HepG2 (cell line): ENCODE results near the gene TGM6. TPM values are rescaled to one million over a fixed set of nuclear protein-coding genes. Genes with fewer than 3 reads are reported as not detected.
A peak's percentile ranks its signal among the peaks of the same experiment; 100 is the strongest.

Experiments
- CBX5 ChIP-seq: sonication (generic); formaldehyde crosslinking; IDR thresholded peaks from 2 replicates; pipeline ENCODE4 v1.4.0; 2020; ENCODE audit warnings: missing genetic modification reagents, borderline replicate concordance
- DNMT1 ChIP-seq: sonication (generic); formaldehyde crosslinking; IDR thresholded peaks from 2 replicates; pipeline ENCODE4 v1.5.1; 2020; ENCODE audit warnings: mild to moderate bottlenecking, missing genetic modification reagents
- HOMEZ ChIP-seq: IDR thresholded peaks from 2 replicates; pipeline ENCODE4 v1.6.1; 2016; ENCODE audit warnings: low read depth
- KLF6 ChIP-seq: IDR thresholded peaks from 2 replicates; pipeline ENCODE4 v1.8.0; 2016; ENCODE audit warnings: missing biosample characterization, missing genetic modification reagents
- MAFK ChIP-seq, 2 experiments: IDR thresholded peaks in 1 of 2; conservative IDR thresholded peaks in 1 of 2; 2 replicates each; pipeline ENCODE4 v1.6.1; 2011; ENCODE audit warnings: improper control_type of control experiment in 2 of 2, low read length in 2 of 2
- MATR3 ChIP-seq: sonication (generic); formaldehyde crosslinking; IDR thresholded peaks from 2 replicates; pipeline ENCODE4 v1.4.0; 2020; ENCODE audit warnings: missing genetic modification reagents
- NFATC3 ChIP-seq: sonication (generic); formaldehyde crosslinking; IDR thresholded peaks from 2 replicates; pipeline ENCODE4 v1.5.1; 2020; ENCODE audit warnings: mild to moderate bottlenecking, missing genetic modification reagents
- RNF219 ChIP-seq: sonication (generic); formaldehyde crosslinking; IDR thresholded peaks from 2 replicates; pipeline ENCODE4 v1.5.0; 2020; ENCODE audit warnings: mild to moderate bottlenecking, missing genetic modification reagents
- TCF12 ChIP-seq, 2 experiments: fragments of 450-650 bp in 1 of 2; sonication (generic) in 1 of 2; formaldehyde crosslinking in 1 of 2; IDR thresholded peaks; 2 replicates each; pipeline versions ENCODE4 v1.6.1 to v1.8.0; 2017 to 2022; ENCODE audit warnings: antibody characterized with exemption in 1 of 2, mild to moderate bottlenecking in 1 of 2, missing genetic modification reagents in 1 of 2, moderate library complexity in 1 of 2
- TEAD2 ChIP-seq: sonication (generic); formaldehyde crosslinking; IDR thresholded peaks from 2 replicates; pipeline ENCODE4 v1.9.0; 2021; ENCODE audit warnings: missing genetic modification reagents
- ZMAT3 ChIP-seq: sonication (generic); formaldehyde crosslinking; conservative IDR thresholded peaks from 2 replicates; pipeline ENCODE4 v1.7.0; 2021; ENCODE audit warnings: missing genetic modification reagents
- ZNF329 ChIP-seq: sonication (generic); formaldehyde crosslinking; IDR thresholded peaks from 2 replicates; pipeline ENCODE4 v1.9.0; 2021; ENCODE audit warnings: low read depth, mild to moderate bottlenecking, missing genetic modification reagents
- polyA plus RNA-seq, 8 experiments: library from polyadenylated mRNA; depleted of rRNA in 3 of 8; stranded (reverse) in 7 of 8; unstranded in 1 of 8; fragments of >200 nt; fragmentation: Illumina TruSeq in 4 of 8; extraction: Trizol in 4 of 8; gene quantifications; 2 replicates each; pipeline versions ENCODE4 v1.2.1 to v1.2.3, GENCODE V29; 2011 to 2016; ENCODE audit warnings: low read depth in 4 of 8, missing spikeins in 1 of 8, mixed read lengths in 1 of 8; ENCODE audit not compliant: insufficient read depth in 1 of 8
- total RNA-seq, 5 experiments: library from RNA; depleted of rRNA; stranded (reverse); fragments of >200 nt; fragmentation: Illumina TruSeq; extraction: Trizol; gene quantifications; 2 replicates each; pipeline ENCODE4 v1.2.3, GENCODE V29; 2016; ENCODE audit warnings: low read depth in 1 of 5
- TF ChIP-seq, protein P1 (sequence below): sonication (generic); formaldehyde crosslinking; IDR thresholded peaks from 2 replicates; pipeline ENCODE4 v1.5.1; 2020; ENCODE audit warnings: mild to moderate bottlenecking, missing genetic modification reagents, moderate library complexity
- TF ChIP-seq, protein P2 (sequence below): sonication (generic); formaldehyde crosslinking; IDR thresholded peaks from 2 replicates; pipeline ENCODE4 v1.5.0; 2020; ENCODE audit warnings: mild to moderate bottlenecking, missing genetic modification reagents
- TF ChIP-seq, protein P3 (sequence below): sonication (generic); formaldehyde crosslinking; IDR thresholded peaks from 2 replicates; pipeline ENCODE4 v1.5.0; 2020; ENCODE audit warnings: missing genetic modification reagents
- TF ChIP-seq, protein P4 (sequence below): IDR thresholded peaks from 2 replicates; pipeline ENCODE4 v1.6.1; 2016; ENCODE audit warnings: missing biosample characterization, missing genetic modification reagents, low read depth

Gene TGM6
- total and polyA plus RNA-seq, 2 of the 13 experiments (the other 11 are each of a cell fraction or from before 2014, with no cell fraction given), result not detected

- TF ChIP-seq, protein P1, sequence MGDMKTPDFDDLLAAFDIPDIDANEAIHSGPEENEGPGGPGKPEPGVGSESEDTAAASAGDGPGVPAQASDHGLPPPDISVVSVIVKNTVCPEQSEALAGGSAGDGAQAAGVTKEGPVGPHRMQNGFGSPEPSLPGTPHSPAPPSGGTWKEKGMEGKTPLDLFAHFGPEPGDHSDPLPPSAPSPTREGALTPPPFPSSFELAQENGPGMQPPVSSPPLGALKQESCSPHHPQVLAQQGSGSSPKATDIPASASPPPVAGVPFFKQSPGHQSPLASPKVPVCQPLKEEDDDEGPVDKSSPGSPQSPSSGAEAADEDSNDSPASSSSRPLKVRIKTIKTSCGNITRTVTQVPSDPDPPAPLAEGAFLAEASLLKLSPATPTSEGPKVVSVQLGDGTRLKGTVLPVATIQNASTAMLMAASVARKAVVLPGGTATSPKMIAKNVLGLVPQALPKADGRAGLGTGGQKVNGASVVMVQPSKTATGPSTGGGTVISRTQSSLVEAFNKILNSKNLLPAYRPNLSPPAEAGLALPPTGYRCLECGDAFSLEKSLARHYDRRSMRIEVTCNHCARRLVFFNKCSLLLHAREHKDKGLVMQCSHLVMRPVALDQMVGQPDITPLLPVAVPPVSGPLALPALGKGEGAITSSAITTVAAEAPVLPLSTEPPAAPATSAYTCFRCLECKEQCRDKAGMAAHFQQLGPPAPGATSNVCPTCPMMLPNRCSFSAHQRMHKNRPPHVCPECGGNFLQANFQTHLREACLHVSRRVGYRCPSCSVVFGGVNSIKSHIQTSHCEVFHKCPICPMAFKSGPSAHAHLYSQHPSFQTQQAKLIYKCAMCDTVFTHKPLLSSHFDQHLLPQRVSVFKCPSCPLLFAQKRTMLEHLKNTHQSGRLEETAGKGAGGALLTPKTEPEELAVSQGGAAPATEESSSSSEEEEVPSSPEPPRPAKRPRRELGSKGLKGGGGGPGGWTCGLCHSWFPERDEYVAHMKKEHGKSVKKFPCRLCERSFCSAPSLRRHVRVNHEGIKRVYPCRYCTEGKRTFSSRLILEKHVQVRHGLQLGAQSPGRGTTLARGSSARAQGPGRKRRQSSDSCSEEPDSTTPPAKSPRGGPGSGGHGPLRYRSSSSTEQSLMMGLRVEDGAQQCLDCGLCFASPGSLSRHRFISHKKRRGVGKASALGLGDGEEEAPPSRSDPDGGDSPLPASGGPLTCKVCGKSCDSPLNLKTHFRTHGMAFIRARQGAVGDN (CRISPR knock-in tag), result peak; percentile 100
- TF ChIP-seq MATR3 (CRISPR knock-in tag), result no peak
- TF ChIP-seq RNF219 (CRISPR knock-in tag), result peak; percentile 100
- peak; percentile 88 for TF ChIP-seq ZNF329
- TF ChIP-seq CBX5 (CRISPR knock-in tag), result peak; percentile 99
- TF ChIP-seq, protein P2, sequence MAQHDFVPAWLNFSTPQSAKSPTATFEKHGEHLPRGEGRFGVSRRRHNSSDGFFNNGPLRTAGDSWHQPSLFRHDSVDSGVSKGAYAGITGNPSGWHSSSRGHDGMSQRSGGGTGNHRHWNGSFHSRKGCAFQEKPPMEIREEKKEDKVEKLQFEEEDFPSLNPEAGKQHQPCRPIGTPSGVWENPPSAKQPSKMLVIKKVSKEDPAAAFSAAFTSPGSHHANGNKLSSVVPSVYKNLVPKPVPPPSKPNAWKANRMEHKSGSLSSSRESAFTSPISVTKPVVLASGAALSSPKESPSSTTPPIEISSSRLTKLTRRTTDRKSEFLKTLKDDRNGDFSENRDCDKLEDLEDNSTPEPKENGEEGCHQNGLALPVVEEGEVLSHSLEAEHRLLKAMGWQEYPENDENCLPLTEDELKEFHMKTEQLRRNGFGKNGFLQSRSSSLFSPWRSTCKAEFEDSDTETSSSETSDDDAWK (CRISPR knock-in tag), result no peak
- TF ChIP-seq HOMEZ, result peak; percentile 78
- TF ChIP-seq MAFK (conservative IDR thresholded peaks at IDR 0.05 in 1 of 2, IDR thresholded peaks at IDR 0.05 in 1 of 2; ENCODE audit: low read length in 2 of 2), result no peak
- peak; percentile 99 for TF ChIP-seq KLF6
- TF ChIP-seq TEAD2, result peak; percentile 83
- TF ChIP-seq ZMAT3 (CRISPR knock-in tag), result peak; percentile 99
- TF ChIP-seq, protein P3, sequence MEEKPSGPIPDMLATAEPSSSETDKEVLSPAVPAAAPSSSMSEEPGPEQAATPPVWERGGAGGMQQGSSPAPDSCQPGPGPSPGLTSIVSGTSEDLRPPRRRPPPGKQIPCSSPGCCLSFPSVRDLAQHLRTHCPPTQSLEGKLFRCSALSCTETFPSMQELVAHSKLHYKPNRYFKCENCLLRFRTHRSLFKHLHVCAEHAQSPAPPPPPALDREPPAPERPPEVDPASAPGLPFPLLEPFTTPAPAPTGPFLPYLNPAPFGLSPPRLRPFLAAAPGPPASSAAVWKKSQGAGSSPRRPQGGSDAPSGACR (CRISPR knock-in tag), result peak; percentile 98
- TF ChIP-seq NFATC3 (CRISPR knock-in tag), result peak; percentile 100
- TF ChIP-seq, protein P4, sequence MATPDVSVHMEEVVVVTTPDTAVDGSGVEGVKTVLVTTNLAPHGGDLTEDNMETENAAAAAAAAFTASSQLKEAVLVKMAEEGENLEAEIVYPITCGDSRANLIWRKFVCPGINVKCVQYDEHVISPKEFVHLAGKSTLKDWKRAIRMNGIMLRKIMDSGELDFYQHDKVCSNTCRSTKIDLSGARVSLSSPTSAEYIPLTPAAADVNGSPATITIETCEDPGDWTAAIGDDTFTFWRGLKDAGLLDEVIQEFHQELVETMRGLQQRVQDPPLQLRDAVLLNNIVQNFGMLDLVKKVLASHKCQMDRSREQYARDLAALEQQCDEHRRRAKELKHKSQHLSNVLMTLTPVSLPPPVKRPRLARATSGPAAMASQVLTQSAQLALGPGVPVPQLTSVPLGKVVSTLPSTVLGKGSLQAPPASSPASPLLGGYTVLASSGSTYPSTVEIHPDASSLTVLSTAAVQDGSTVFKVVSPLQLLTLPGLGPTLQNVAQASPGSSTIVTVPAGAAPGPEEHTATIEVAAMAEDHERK (CRISPR knock-in tag), result peak; percentile 53; the same call in 1 of the 2 replicates
- no peak for TF ChIP-seq TCF12 (IDR thresholded peaks at IDR 0.05)
- peak; percentile 98 for TF ChIP-seq TCF12 (CRISPR knock-in tag; IDR thresholded peaks at IDR 0.05)
- TF ChIP-seq DNMT1 (CRISPR knock-in tag), result peak; percentile 98
Measured at GRCh38 chr20:2470423-2471193, 89.9 kb downstream of the TGM6 start, which contains the start of gene SNRPB (continued).
